Gastrocnemius medialis (tissue), 4 donors: Measurements from ENCODE around the gene SLC24A3.

Experiments
- CTCF ChIP-seq, 5 experiments: fragments of 450-650 bp in 3 of 5; fragments of 200-600 bp in 2 of 5; sonication (generic) in 2 of 5; IDR thresholded peaks in 4 of 5; conservative IDR thresholded peaks in 1 of 5; 1 replicate in 4 of 5; 2 replicates in 1 of 5; pipeline ENCODE4 v1.5.1; 2016 to 2019; ENCODE audit warnings: antibody characterized with exemption in 5 of 5, mild to moderate bottlenecking in 3 of 5, moderate library complexity in 3 of 5
- POLR2A ChIP-seq, 2 donors: fragments of 450-650 bp; IDR thresholded peaks; one replicate each; pipeline ENCODE4 v1.6.1; 2017; ENCODE audit warnings: antibody characterized with exemption in 2 of 2, mild to moderate bottlenecking in 2 of 2, moderate library complexity in 2 of 2

- TF ChIP-seq CTCF (IDR thresholded peaks at IDR 0.05 in 4 of 5, conservative IDR thresholded peaks at IDR 0.05 in 1 of 5) (no peak), POLR2A (IDR thresholded peaks at IDR 0.05) (no peak)
Observed at GRCh38 chr20:19621072-19621471, 408.6 kb downstream of the SLC24A3 start.
